DMS79 (cell line): ENCODE data around the gene ADGRB3.
"Not testable (repeated sequence)": the region's sequence is repeated elsewhere in the genome, so short reads cannot be mapped to it uniquely, and the experiment has no call there.

Experiments
- DNase-seq: peaks from one replicate; lab custom pipeline; 2025; lab: John Stamatoyannopoulos, UW

The ADGRB3 gene

GRCh38 chr6:69423785-69424184, 788.7 kb downstream of the ADGRB3 start:
- no peak for DNase-seq

GRCh38 chr6:69424581-69424980, 789.5 kb downstream of the ADGRB3 start:
- DNase-seq = no peak

GRCh38 chr6:69427882-69428281, 792.8 kb downstream of the ADGRB3 start:
- DNase-seq = no peak

GRCh38 chr6:69432168-69432567, 797.1 kb downstream of the ADGRB3 start:
- not testable (repeated sequence) for DNase-seq

- not testable (repeated sequence) for DNase-seq
Measured at GRCh38 chr6:69433116-69433515, 798.0 kb downstream of the ADGRB3 start.

- no peak for DNase-seq
Measured at GRCh38 chr6:69438113-69438512, 803.0 kb downstream of the ADGRB3 start.
